Neural cell (in vitro differentiated cells): ENCODE measurements around the gene MYBPC2. TPM values are rescaled to one million over a fixed set of nuclear protein-coding genes. Genes with fewer than 3 reads are reported as not detected.

Experiments used
- H2AFZ ChIP-seq: fragments of 200-600, 300-800 bp; sonication (generic), shearing (Covaris generic); 2 replicates; pipeline ENCODE4 v1.6.0; 2014; ENCODE audit warnings: low read depth, mild to moderate bottlenecking, antibody characterized with exemption, low read length, moderate library complexity
- H3F3A ChIP-seq: fragments of 200-600 bp; shearing (Covaris generic); 2 replicates; pipeline ENCODE4 v1.6.1; 2016; ENCODE audit warnings: mild to moderate bottlenecking, moderate library complexity, mixed read lengths, antibody characterized with exemption, low read length; ENCODE audit not compliant: insufficient read depth, poor library complexity, severe bottlenecking
- H3K27ac ChIP-seq: fragments of 200-600, 300-800 bp; sonication (generic), shearing (Covaris generic); 2 replicates; pipeline ENCODE4 v1.5.1; 2014; ENCODE audit warnings: mild to moderate bottlenecking, low read length, moderate library complexity
- H3K27me3 ChIP-seq: fragments of 300-800, 200-600 bp; sonication (generic), shearing (Covaris generic); 2 replicates; pipeline ENCODE4 v1.6.0; 2014; ENCODE audit warnings: mild to moderate bottlenecking, low read depth, low read length, moderate library complexity; ENCODE audit not compliant: insufficient read depth
- H3K36me3 ChIP-seq: fragments of 300-800, 200-600 bp; sonication (generic), shearing (Covaris generic); 2 replicates; pipeline ENCODE4 v1.5.1; 2014; ENCODE audit warnings: mild to moderate bottlenecking, antibody characterized with exemption, low read length, moderate library complexity; ENCODE audit not compliant: insufficient read depth
- H3K4me2 ChIP-seq: fragments of 300-800, 200-600 bp; sonication (generic), shearing (Covaris generic); 2 replicates; pipeline ENCODE4 v1.6.0; 2014; ENCODE audit warnings: mild to moderate bottlenecking, low read length
- H3K4me3 ChIP-seq: fragments of 300-800, 200-600 bp; sonication (generic), shearing (Covaris generic); 2 replicates; pipeline ENCODE4 v1.5.1; 2014; ENCODE audit warnings: mild to moderate bottlenecking, low read length, moderate library complexity
- H3K79me2 ChIP-seq: fragments of 200-600 bp; shearing (Covaris generic); replicated peaks from 2 replicates; pipeline ENCODE4 v1.6.0; 2014; ENCODE audit warnings: mild to moderate bottlenecking, low read length, moderate library complexity; ENCODE audit not compliant: insufficient read depth
- H3K9ac ChIP-seq: fragments of 300-800, 200-600 bp; sonication (generic), shearing (Covaris generic); 2 replicates; pipeline ENCODE4 v1.6.1; 2016; ENCODE audit warnings: mild to moderate bottlenecking, low read length, mixed read lengths
- H3K9me2 ChIP-seq: fragments of 200-600 bp; shearing (Covaris generic); 2 replicates; pipeline ENCODE4 v1.6.1; 2016; ENCODE audit warnings: mild to moderate bottlenecking, low read length, mixed read lengths; ENCODE audit not compliant: insufficient read depth
- H3K9me3 ChIP-seq: fragments of 200-600, 300-800 bp; sonication (generic), shearing (Covaris generic); 2 replicates; pipeline ENCODE4 v1.6.1; 2016; ENCODE audit warnings: mild to moderate bottlenecking, mixed run types, low read length, moderate library complexity, mixed read lengths
- H4K20me1 ChIP-seq: fragments of 200-600 bp; shearing (Covaris generic); 2 replicates; pipeline ENCODE4 v1.6.1; 2016; ENCODE audit warnings: mild to moderate bottlenecking, mixed run types; ENCODE audit not compliant: insufficient read depth
- CTCF ChIP-seq: fragments of 450-650 bp; IDR thresholded peaks from 2 replicates; pipeline ENCODE4 v1.5.1; 2014; ENCODE audit warnings: antibody characterized with exemption, mild to moderate bottlenecking, moderate library complexity; ENCODE audit not compliant: poor library complexity, severe bottlenecking
- EP300 ChIP-seq: fragments of 450-650 bp; conservative IDR thresholded peaks from 2 replicates; pipeline ENCODE4 v1.6.1; 2014; ENCODE audit warnings: antibody characterized with exemption, mild to moderate bottlenecking, moderate library complexity; ENCODE audit not compliant: poor library complexity, severe bottlenecking
- EZH2 ChIP-seq: fragments of 200-600, 300-800 bp; shearing (Covaris generic), sonication (generic); IDR thresholded peaks from 2 replicates; pipeline ENCODE4 v1.6.1; 2014; ENCODE audit warnings: antibody characterized with exemption, low read length, borderline replicate concordance, mild to moderate bottlenecking; ENCODE audit not compliant: insufficient read depth, poor library complexity, severe bottlenecking
- MXI1 ChIP-seq: fragments of 450-650 bp; conservative IDR thresholded peaks from 2 replicates; pipeline ENCODE4 v1.6.1; 2014; ENCODE audit warnings: antibody characterized with exemption, mild to moderate bottlenecking; ENCODE audit not compliant: poor library complexity, severe bottlenecking
- POLR2AphosphoS5 ChIP-seq: IDR thresholded peaks from 2 replicates; pipeline ENCODE4 v1.6.1; 2012
- RAD21 ChIP-seq: fragments of 450-650 bp; conservative IDR thresholded peaks from 2 replicates; pipeline ENCODE4 v1.6.1; 2014; ENCODE audit warnings: antibody characterized with exemption, mild to moderate bottlenecking, moderate library complexity
- REST ChIP-seq: IDR thresholded peaks from 2 replicates; pipeline ENCODE4 v1.6.1; 2012; ENCODE audit warnings: borderline replicate concordance
- SMC3 ChIP-seq: fragments of 450-650 bp; conservative IDR thresholded peaks from 2 replicates; pipeline ENCODE4 v1.6.1; 2014; ENCODE audit warnings: antibody characterized with exemption, mild to moderate bottlenecking, moderate library complexity; ENCODE audit not compliant: poor library complexity
- TAF1 ChIP-seq: IDR thresholded peaks from 2 replicates; pipeline ENCODE4 v1.6.1; 2012; ENCODE audit warnings: low read depth
- polyA plus RNA-seq: library from polyadenylated mRNA; depleted of rRNA; stranded (reverse); fragments of >200 nt; gene quantifications from 2 replicates; pipeline ENCODE4 v1.2.3, GENCODE V29; 2014

The MYBPC2 gene
- polyA plus RNA-seq, 1 donor from 2014 or later, result not detected

DNA sequence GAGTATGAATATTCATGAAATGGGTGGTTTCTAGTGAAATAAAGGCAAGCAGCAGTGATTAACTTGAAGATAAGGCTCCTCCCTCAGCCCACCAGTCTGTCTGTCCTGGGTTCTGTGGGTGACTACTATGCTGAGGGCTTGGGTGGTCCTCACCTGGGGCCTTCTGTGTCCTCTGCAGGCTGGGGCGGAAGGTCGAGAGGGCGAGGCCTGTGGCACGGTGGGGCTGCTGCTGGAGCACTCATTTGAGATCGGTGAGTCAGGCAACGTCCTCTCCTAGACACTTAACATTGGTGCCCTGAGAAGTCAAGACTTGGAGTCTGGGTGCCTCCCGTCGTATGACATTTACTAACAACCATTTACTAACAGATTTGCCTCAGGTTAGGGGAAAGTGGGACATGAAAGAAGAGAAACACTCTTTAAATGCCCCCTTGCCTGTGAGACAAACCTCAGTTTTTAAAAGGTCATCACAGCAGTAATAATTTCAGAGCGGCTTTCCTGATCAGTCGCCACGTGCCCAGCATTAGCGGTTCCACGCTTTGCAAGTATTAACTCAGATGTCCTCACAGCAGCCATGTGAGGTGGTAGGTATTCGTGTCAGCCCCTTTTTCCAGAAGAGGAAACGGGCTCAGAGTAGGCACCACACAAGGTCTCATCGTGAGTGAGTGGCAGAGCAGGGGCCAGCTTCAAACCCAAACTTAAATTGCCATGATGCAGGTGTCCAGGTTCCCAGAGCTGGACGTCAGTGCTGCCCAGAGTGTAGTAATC, 45.2 kb downstream of the MYBPC2 start:
- Histone ChIP-seq H3K79me2 (peaks cover 21% of the 10 kb centered on the region), H3K9ac (no peak overlapping the region), H3K27ac (no peak overlapping the region), H3F3A (peaks cover 3% of the 10 kb centered on the region), H3K9me2 (no peaks in the 10 kb centered on the region), H2AFZ (no peak overlapping the region), H3K9me3 (no peaks in the 10 kb centered on the region), H3K4me2 (no peak overlapping the region), H3K36me3 (no peaks in the 10 kb centered on the region), H3K4me3 (peak overlapping the region; percentile 91), H4K20me1 (no peaks in the 10 kb centered on the region), H3K27me3 (no peaks in the 10 kb centered on the region)
- no peak for TF ChIP-seq MXI1

- Histone ChIP-seq H3K4me3 (no peak overlapping the region), H3K9me2 (no peaks in the 10 kb centered on the region), H3K27me3 (no peaks in the 10 kb centered on the region), H3K79me2 (peaks cover 21% of the 10 kb centered on the region), H3K27ac (no peak overlapping the region), H3F3A (peaks cover 3% of the 10 kb centered on the region), H2AFZ (no peak overlapping the region), H3K4me2 (no peak overlapping the region), H3K9me3 (no peaks in the 10 kb centered on the region), H3K9ac (no peak overlapping the region), H4K20me1 (no peaks in the 10 kb centered on the region), H3K36me3 (no peaks in the 10 kb centered on the region)
- TF ChIP-seq EZH2 (no peak), EP300 (no peak), REST (no peak), SMC3 (no peak), RAD21 (no peak), TAF1 (no peak), POLR2AphosphoS5 (no peak), CTCF (no peak), MXI1 (no peak)
Measured at GRCh38 chr19:50478901-50479715, 46.4 kb downstream of the MYBPC2 start.
